H1 (cell line): Measurements from ENCODE around the gene ATG7. TPM values are rescaled to one million over a fixed set of nuclear protein-coding genes. Genes with fewer than 3 reads are reported as not detected.

Experiments used
- CTCF ChIA-PET: fragments of 300-600 bp; sonication (Branson Sonifier 250); formaldehyde crosslinking; loops from one replicate; lab custom pipeline; 2021; ENCODE audit not compliant: partially characterized antibody; lab: Charles Lee
- POLR2A ChIA-PET: fragments of 300-600 bp; sonication (Branson Sonifier 250); formaldehyde crosslinking; loops from one replicate; lab custom pipeline; 2021; ENCODE audit warnings: inconsistent platforms; ENCODE audit not compliant: partially characterized antibody; lab: Charles Lee
- DNase-seq, 2 experiments: peaks; one replicate each; pipeline versions ENCODE4 v3.0.0 to v3.0.0-alpha.2; 2010 to 2022; ENCODE audit warnings: low spot score in 2 of 2, low read depth in 1 of 2, mixed read lengths in 1 of 2
- FAIRE-seq: peaks from 2 replicates; lab custom pipeline; 2011; peaks lifted over from hg19 to GRCh38; lab: Jason Lieb, UNC
- H2AFZ ChIP-seq: 2 replicates; pipeline ENCODE4 v1.8.1; 2012; ENCODE audit warnings: low read length, inconsistent platforms
- H2AK5ac ChIP-seq: 2 replicates; pipeline ENCODE4 v1.6.1; 2013; ENCODE audit warnings: low read depth, low read length
- H2BK120ac ChIP-seq: replicated peaks from 2 replicates; pipeline ENCODE3; 2013; ENCODE audit warnings: low read depth, low read length, inconsistent platforms
- H2BK12ac ChIP-seq: 2 replicates; pipeline ENCODE4 v1.6.1; 2013; ENCODE audit warnings: low read depth, low read length
- H2BK15ac ChIP-seq: 2 replicates; pipeline ENCODE4 v1.6.1; 2013; ENCODE audit warnings: low read length
- H2BK20ac ChIP-seq: 2 replicates; pipeline ENCODE4 v1.6.1; 2013; ENCODE audit warnings: low read length
- H2BK5ac ChIP-seq: 2 replicates; pipeline ENCODE4 v1.6.1; 2013; ENCODE audit warnings: low read depth, low read length
- H3K14ac ChIP-seq: 2 replicates; pipeline ENCODE4 v1.6.1; 2013; ENCODE audit warnings: inconsistent platforms; ENCODE audit not compliant: insufficient read length
- H3K18ac ChIP-seq: 2 replicates; pipeline ENCODE4 v1.6.1; 2013; ENCODE audit warnings: low read length; ENCODE audit errors: extremely low read depth
- H3K23ac ChIP-seq: 2 replicates; pipeline ENCODE4 v1.6.1; 2013; ENCODE audit warnings: inconsistent platforms; ENCODE audit not compliant: insufficient read length
- H3K23me2 ChIP-seq: 2 replicates; pipeline ENCODE4 v1.6.1; 2013; ENCODE audit warnings: low read depth, low read length
- H3K27ac ChIP-seq: 2 replicates; pipeline ENCODE4 v1.6.1; 2011; ENCODE audit warnings: low read depth, low read length, inconsistent platforms
- H3K27me3 ChIP-seq, 4 experiments: replicated peaks in 1 of 4; 1 replicate in 1 of 4; 2 replicates in 3 of 4; pipeline versions ENCODE4 v1.6.1 to v1.8.1; 2011 to 2013; ENCODE audit warnings: low read length in 3 of 4, mild to moderate bottlenecking in 3 of 4, inconsistent platforms in 2 of 4, mixed read lengths in 2 of 4, moderate library complexity in 1 of 4; ENCODE audit not compliant: control insufficient read depth in 3 of 4, insufficient read depth in 3 of 4; ENCODE audit errors: extremely low read depth in 1 of 4
- H3K36me3 ChIP-seq, 4 experiments: 2 replicates each; pipeline versions ENCODE4 v1.6.1 to v1.8.1; 2011 to 2013; ENCODE audit warnings: mild to moderate bottlenecking in 4 of 4, low read length in 3 of 4, moderate library complexity in 2 of 4, control low read depth in 1 of 4, inconsistent platforms in 1 of 4; ENCODE audit not compliant: insufficient read depth in 4 of 4, control insufficient read depth in 2 of 4
- H3K4ac ChIP-seq: replicated peaks from 2 replicates; pipeline ENCODE3; 2013; ENCODE audit warnings: low read length, low read depth, mixed read lengths, inconsistent platforms; ENCODE audit not compliant: insufficient read length
- H3K4me1 ChIP-seq, 4 experiments: replicated peaks in 1 of 4; 1 replicate in 1 of 4; 2 replicates in 3 of 4; pipeline versions ENCODE4 v1.6.1 to v1.8.1; 2011 to 2013; ENCODE audit warnings: low read length in 3 of 4, inconsistent platforms in 2 of 4, mixed read lengths in 1 of 4; ENCODE audit not compliant: insufficient read depth in 4 of 4, control insufficient read depth in 3 of 4
- H3K4me2 ChIP-seq, 2 experiments: 2 replicates each; pipeline versions ENCODE4 v1.6.1 to v1.8.1; 2011 to 2013; ENCODE audit warnings: low read depth in 2 of 2, low read length in 2 of 2, control low read depth in 1 of 2, inconsistent platforms in 1 of 2, mild to moderate bottlenecking in 1 of 2; ENCODE audit not compliant: insufficient read depth in 1 of 2
- H3K4me3 ChIP-seq, 4 experiments: fragments of 200-600, 300-600 bp in 1 of 4; sonication (generic), shearing (Covaris generic), sonication (Bioruptor Twin) in 1 of 4; 2 replicates each; pipeline versions ENCODE4 v1.5.1 to v1.8.1; 2011 to 2016; ENCODE audit warnings: low read length in 4 of 4, low read depth in 3 of 4, control low read depth in 2 of 4, inconsistent platforms in 2 of 4, mild to moderate bottlenecking in 2 of 4, mixed read lengths in 1 of 4, moderate library complexity in 1 of 4; ENCODE audit not compliant: insufficient read depth in 2 of 4; ENCODE audit errors: extremely low read depth in 1 of 4
- H3K56ac ChIP-seq: replicated peaks from 2 replicates; pipeline ENCODE3; 2013; ENCODE audit warnings: low read depth, mild to moderate bottlenecking, mixed read lengths, low read length, inconsistent platforms; ENCODE audit not compliant: insufficient read length
- H3K79me1 ChIP-seq: 2 replicates; pipeline ENCODE4 v1.6.1; 2013; ENCODE audit warnings: low read depth, low read length, control low read depth
- H3K79me2 ChIP-seq, 2 experiments: 2 replicates each; pipeline versions ENCODE4 v1.6.1 to v1.8.1; 2012 to 2013; ENCODE audit warnings: low read length in 2 of 2, mild to moderate bottlenecking in 2 of 2, inconsistent platforms in 1 of 2; ENCODE audit not compliant: insufficient read depth in 2 of 2, control insufficient read depth in 1 of 2
- H3K9ac ChIP-seq, 4 experiments: replicated peaks in 1 of 4; 1 replicate in 1 of 4; 2 replicates in 3 of 4; pipeline versions ENCODE4 v1.6.1 to v1.8.1; 2011 to 2013; ENCODE audit warnings: low read depth in 3 of 4, low read length in 3 of 4, control low read depth in 2 of 4, mild to moderate bottlenecking in 2 of 4, moderate library complexity in 2 of 4, inconsistent platforms in 1 of 4; ENCODE audit errors: extremely low read depth in 1 of 4
- H3K9me3 ChIP-seq, 2 experiments: 2 replicates each; pipeline versions ENCODE4 v1.6.1 to v1.8.1; 2012 to 2013; ENCODE audit warnings: mild to moderate bottlenecking in 2 of 2, moderate library complexity in 2 of 2, control low read depth in 1 of 2, inconsistent platforms in 1 of 2, low read depth in 1 of 2, low read length in 1 of 2, mixed read lengths in 1 of 2; ENCODE audit not compliant: insufficient read depth in 2 of 2
- H4K20me1 ChIP-seq, 2 experiments: replicated peaks in 1 of 2; 2 replicates each; pipeline versions ENCODE3 to v1.8.1; 2011 to 2013; ENCODE audit warnings: inconsistent platforms in 2 of 2, low read length in 2 of 2, mild to moderate bottlenecking in 1 of 2; ENCODE audit not compliant: insufficient read depth in 2 of 2, control insufficient read depth in 1 of 2
- H4K5ac ChIP-seq: 2 replicates; pipeline ENCODE4 v1.6.1; 2013; ENCODE audit warnings: low read length, low read depth, mixed read lengths, inconsistent platforms; ENCODE audit not compliant: insufficient read length
- H4K8ac ChIP-seq: 2 replicates; pipeline ENCODE4 v1.8.0; 2013; ENCODE audit warnings: mild to moderate bottlenecking, moderate library complexity, low read length, inconsistent platforms; ENCODE audit not compliant: insufficient read depth; ENCODE audit errors: extremely low read depth
- H4K91ac ChIP-seq: replicated peaks from 2 replicates; pipeline ENCODE3; 2013; ENCODE audit warnings: low read length, mixed read lengths, inconsistent platforms; ENCODE audit not compliant: insufficient read length
- ATF2 ChIP-seq: IDR thresholded peaks from 2 replicates; pipeline ENCODE4 v1.6.1; 2012; ENCODE audit warnings: low read length, inconsistent platforms
- BCL11A ChIP-seq, 2 experiments: IDR thresholded peaks; one replicate each; pipeline ENCODE4 v1.6.1; 2011; ENCODE audit warnings: low read depth in 2 of 2, low read length in 2 of 2, mild to moderate bottlenecking in 2 of 2
- HDAC2 ChIP-seq, 2 experiments: fragments of 300-600 bp in 1 of 2; sonication (generic) in 1 of 2; IDR thresholded peaks; 2 replicates each; pipeline ENCODE4 v1.6.1; 2011 to 2012; ENCODE audit warnings: low read depth in 2 of 2, low read length in 2 of 2, mild to moderate bottlenecking in 2 of 2, moderate library complexity in 2 of 2, borderline replicate concordance in 1 of 2, inconsistent platforms in 1 of 2
- HDAC6 ChIP-seq: IDR thresholded peaks from one replicate; pipeline ENCODE4 v1.7.1; 2012; ENCODE audit warnings: low read depth, mild to moderate bottlenecking, inconsistent platforms, low read length, moderate library complexity
- KDM1A ChIP-seq: fragments of 200-600, 300-600 bp; sonication (generic); IDR thresholded peaks from 2 replicates; pipeline ENCODE4 v1.7.1; 2016; ENCODE audit warnings: mild to moderate bottlenecking, low read length, borderline replicate concordance
- KDM4A ChIP-seq: IDR thresholded peaks from one replicate; pipeline ENCODE4 v1.7.1; 2012; ENCODE audit warnings: low read depth, mild to moderate bottlenecking, moderate library complexity, low read length, inconsistent platforms; ENCODE audit not compliant: severe bottlenecking
- MAX ChIP-seq: IDR thresholded peaks from 2 replicates; pipeline ENCODE4 v1.6.1; 2012; ENCODE audit warnings: inconsistent platforms
- POLR2AphosphoS5 ChIP-seq: IDR thresholded peaks from 2 replicates; pipeline ENCODE4 v1.6.1; 2011; ENCODE audit warnings: low read depth, low read length
- SIX5 ChIP-seq: IDR thresholded peaks from 2 replicates; pipeline ENCODE4 v1.6.1; 2011; ENCODE audit warnings: mild to moderate bottlenecking, low read depth, low read length
- SP1 ChIP-seq: IDR thresholded peaks from 2 replicates; pipeline ENCODE4 v1.6.1; 2011; ENCODE audit warnings: low read depth, low read length
- TAF1 ChIP-seq: IDR thresholded peaks from 2 replicates; pipeline ENCODE4 v1.6.1; 2011; ENCODE audit warnings: mild to moderate bottlenecking, low read depth, low read length
- TEAD4 ChIP-seq: IDR thresholded peaks from 2 replicates; pipeline ENCODE4 v1.6.1; 2012; ENCODE audit warnings: low read depth, low read length, inconsistent platforms, mixed read lengths
- YY1 ChIP-seq: IDR thresholded peaks from 2 replicates; pipeline ENCODE4 v1.6.1; 2011; ENCODE audit warnings: low read depth, mild to moderate bottlenecking, low read length
- WGBS, 2 experiments: shearing (Covaris generic) in 1 of 2; methylation state at CpG; one replicate each; pipeline versions ENCODE4 v1.1.6 to v1.1.7; 2013 to 2015; ENCODE audit warnings: low lambda C conversion rate in 2 of 2, mixed read lengths in 2 of 2, inconsistent platforms in 1 of 2, low coverage in 1 of 2, missing lambda C conversion rate in 1 of 2; ENCODE audit not compliant: insufficient replicate concordance in 2 of 2, insufficient coverage in 1 of 2, insufficient read length in 1 of 2; ENCODE audit errors: extremely low coverage in 1 of 2, missing lambda C conversion rate in 1 of 2; 5-methylcytosine and 5-hydroxymethylcytosine counted together
- polyA plus RNA-seq, 7 experiments: library from polyadenylated mRNA; depleted of rRNA in 3 of 7; stranded (reverse) in 5 of 7; unstranded in 2 of 7; fragments of >200 nt in 5 of 7; fragments of 200-250 nt in 2 of 7; gene quantifications; 1 replicate in 5 of 7; 2 replicates in 1 of 7; 4 replicates in 1 of 7; pipeline versions ENCODE4 v1.2.1 to v1.2.3, GENCODE V29; 2011 to 2013; ENCODE audit warnings: missing spikeins in 2 of 7, mixed read lengths in 2 of 7
- total RNA-seq: library from RNA; stranded (reverse); fragmentation: NEBNext Ultra II Directional; extraction: Animal tissue kit (Norgen Biotek cat#: 25700); gene quantifications from 2 replicates; pipeline ENCODE4 v1.2.1, GENCODE V29; 2021

ATG7 gene
- total and polyA plus RNA-seq, 2 of the 8 experiments (the other 6 are each of a cell fraction or from before 2014, with no cell fraction given): 15.0 to 19.1 TPM

GRCh38 chr3:11370191-11370590 is 98.0 kb downstream of the ATG7 start:
- Histone ChIP-seq H3K23ac (no peak overlapping the region), H2AK5ac (no peak overlapping the region), H3K4me1 (peaks cover 0 to 3% (median 0%) of the 10 kb centered on the region in 4 experiments; a peak in 2 of 7 replicates), H3K18ac (no peak overlapping the region), H3K27me3 (no peaks in the 10 kb centered on the region), H4K91ac (no peak overlapping the region), H4K8ac (no peak overlapping the region), H2BK12ac (no peak overlapping the region), H2AFZ (no peak overlapping the region), H2BK5ac (no peak overlapping the region), H3K4ac (no peak overlapping the region), H3K14ac (no peak overlapping the region), H4K20me1 (no peaks in the 10 kb centered on the region), H3K27ac (no peak overlapping the region), H3K56ac (no peak overlapping the region), H3K79me1 (no peaks in the 10 kb centered on the region), H2BK15ac (no peak overlapping the region), H3K36me3 (no peaks in the 10 kb centered on the region), H3K23me2 (no peaks in the 10 kb centered on the region), H3K4me2 (no peak overlapping the region), H4K5ac (no peak overlapping the region), H2BK120ac (no peak overlapping the region), H3K9me3 (no peaks in the 10 kb centered on the region), H3K4me3 (no peak overlapping the region), H3K9ac (no peak overlapping the region), H3K79me2 (no peaks in the 10 kb centered on the region), H2BK20ac (no peak overlapping the region)
- POLR2A ChIA-PET: interaction anchor here (1.0 kb wide), 1 partner anchor 34 kb away, joined by 3 read pairs; no protein-coding TSS in a partner anchor
- WGBS, 2 experiments: 86% methylated on average over 3 of the region's 3 CpGs; no CpG with 5 or more reads in 1 of the 2 experiments
- DNase-seq (no peak), FAIRE-seq (no peak)
- CTCF ChIA-PET: interaction anchor here (0.7 to 1.3 kb wide), 5 partner anchors 9 to 277 kb away, joined by 3 to 5 read pairs (median 3); no protein-coding TSS in a partner anchor
- TF ChIP-seq TEAD4: no peak
- no peak for TF ChIP-seq KDM4A
- no peak for TF ChIP-seq KDM1A
- no peak for TF ChIP-seq YY1
- no peak for TF ChIP-seq HDAC6
- TF ChIP-seq ATF2: no peak
- TF ChIP-seq MAX: no peak
- no peak for TF ChIP-seq TAF1
- TF ChIP-seq BCL11A (IDR thresholded peaks at IDR 0.05; ENCODE audit: low read depth in 2 of 2, low read length in 2 of 2): no peak
- TF ChIP-seq HDAC2 (IDR thresholded peaks at IDR 0.05; ENCODE audit: borderline replicate concordance in 1 of 2, low read depth in 2 of 2, low read length in 2 of 2): no peak
- TF ChIP-seq POLR2AphosphoS5: no peak
- TF ChIP-seq SIX5: no peak
- no peak for TF ChIP-seq SP1
